ENCODE data around the gene CLDN20. TPM values are rescaled to one million over a fixed set of nuclear protein-coding genes. Genes with fewer than 3 reads are reported as not detected.
A peak's percentile ranks its signal among the peaks of the same experiment; 100 is the strongest.

The CLDN20 gene
- total RNA-seq, 1 donor from 2014 or later: not detected

GRCh38 chr6:155314773-155315515 is 51.1 kb downstream of the CLDN20 start:
- FAIRE-seq (no peak), DNase-seq (ENCODE audit: low read depth) (peak; percentile 83)
- Histone ChIP-seq H3K4me3 (ENCODE audit: low read depth, low read length) (peak overlapping the region; percentile 99), H3K27me3 (ENCODE audit: control insufficient read depth, insufficient read depth, low read length) (no peaks in the 10 kb centered on the region), H3K36me3 (ENCODE audit: control insufficient read depth, insufficient read depth, low read length) (no peaks in the 10 kb centered on the region)
- TF ChIP-seq, protein P1, sequence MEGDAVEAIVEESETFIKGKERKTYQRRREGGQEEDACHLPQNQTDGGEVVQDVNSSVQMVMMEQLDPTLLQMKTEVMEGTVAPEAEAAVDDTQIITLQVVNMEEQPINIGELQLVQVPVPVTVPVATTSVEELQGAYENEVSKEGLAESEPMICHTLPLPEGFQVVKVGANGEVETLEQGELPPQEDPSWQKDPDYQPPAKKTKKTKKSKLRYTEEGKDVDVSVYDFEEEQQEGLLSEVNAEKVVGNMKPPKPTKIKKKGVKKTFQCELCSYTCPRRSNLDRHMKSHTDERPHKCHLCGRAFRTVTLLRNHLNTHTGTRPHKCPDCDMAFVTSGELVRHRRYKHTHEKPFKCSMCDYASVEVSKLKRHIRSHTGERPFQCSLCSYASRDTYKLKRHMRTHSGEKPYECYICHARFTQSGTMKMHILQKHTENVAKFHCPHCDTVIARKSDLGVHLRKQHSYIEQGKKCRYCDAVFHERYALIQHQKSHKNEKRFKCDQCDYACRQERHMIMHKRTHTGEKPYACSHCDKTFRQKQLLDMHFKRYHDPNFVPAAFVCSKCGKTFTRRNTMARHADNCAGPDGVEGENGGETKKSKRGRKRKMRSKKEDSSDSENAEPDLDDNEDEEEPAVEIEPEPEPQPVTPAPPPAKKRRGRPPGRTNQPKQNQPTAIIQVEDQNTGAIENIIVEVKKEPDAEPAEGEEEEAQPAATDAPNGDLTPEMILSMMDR (IDR thresholded peaks at IDR 0.05; ENCODE audit: insufficient read depth, low read length, severe bottlenecking): no peak

DNA sequence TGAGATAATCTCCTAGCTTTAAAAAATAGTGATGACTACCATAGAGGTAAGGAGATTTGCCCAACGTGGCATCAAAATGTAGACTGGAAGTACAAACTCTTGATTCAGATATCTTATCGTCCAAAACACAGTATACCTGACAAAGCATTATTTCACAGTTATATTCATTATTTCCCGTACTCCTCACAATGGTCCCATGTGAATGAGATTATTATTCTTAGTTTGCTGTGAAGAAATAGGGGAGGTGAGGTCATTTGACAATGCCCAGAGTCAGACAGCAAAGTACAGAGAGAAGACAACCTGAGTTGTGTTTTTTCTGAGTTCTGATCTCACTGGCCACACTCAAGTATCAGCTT is 51.7 kb downstream of the CLDN20 start:
- TF ChIP-seq, protein P1 (IDR thresholded peaks at IDR 0.05; ENCODE audit: insufficient read depth, low read length, severe bottlenecking): no peak
- DNase-seq (ENCODE audit: low read depth) (no peak), FAIRE-seq (no peak)
- no peaks in the 10 kb centered on the region for H3K36me3 ChIP-seq (ENCODE audit: control insufficient read depth, insufficient read depth, low read length)
- H3K27me3 ChIP-seq (ENCODE audit: control insufficient read depth, insufficient read depth, low read length): no peaks in the 10 kb centered on the region
- H3K4me3 ChIP-seq (ENCODE audit: low read depth, low read length): no peak overlapping the region

- Histone ChIP-seq H3K27me3 (ENCODE audit: control insufficient read depth, insufficient read depth, low read length) (no peaks in the 10 kb centered on the region), H3K4me3 (ENCODE audit: low read depth, low read length) (no peak overlapping the region), H3K36me3 (ENCODE audit: control insufficient read depth, insufficient read depth, low read length) (no peaks in the 10 kb centered on the region)
- FAIRE-seq (no peak), DNase-seq (ENCODE audit: low read depth) (no peak)
- TF ChIP-seq, protein P1 (IDR thresholded peaks at IDR 0.05; ENCODE audit: insufficient read depth, low read length, severe bottlenecking): no peak
Measured at GRCh38 chr6:155316419-155316818, 52.6 kb downstream of the CLDN20 start.

- FAIRE-seq (no peak), DNase-seq (ENCODE audit: low read depth) (no peak)
- H3K27me3 ChIP-seq (ENCODE audit: control insufficient read depth, insufficient read depth, low read length): no peaks in the 10 kb centered on the region
- H3K4me3 ChIP-seq (ENCODE audit: low read depth, low read length): no peak overlapping the region
- TF ChIP-seq, protein P1 (IDR thresholded peaks at IDR 0.05; ENCODE audit: insufficient read depth, low read length, severe bottlenecking): no peak
- no peaks in the 10 kb centered on the region for H3K36me3 ChIP-seq (ENCODE audit: control insufficient read depth, insufficient read depth, low read length)
Measured at GRCh38 chr6:155317186-155317585, 53.4 kb downstream of the CLDN20 start.

- no peaks in the 10 kb centered on the region for H3K36me3 ChIP-seq (ENCODE audit: control insufficient read depth, insufficient read depth, low read length)
- H3K27me3 ChIP-seq (ENCODE audit: control insufficient read depth, insufficient read depth, low read length): no peaks in the 10 kb centered on the region
- H3K4me3 ChIP-seq (ENCODE audit: low read depth, low read length): no peak overlapping the region
- TF ChIP-seq, protein P1 (IDR thresholded peaks at IDR 0.05; ENCODE audit: insufficient read depth, low read length, severe bottlenecking): no peak
- DNase-seq (ENCODE audit: low read depth) (no peak), FAIRE-seq (no peak)
Measured at GRCh38 chr6:155319902-155320301, 56.1 kb downstream of the CLDN20 start.

GRCh38 chr6:155324172-155324571 is 60.4 kb downstream of the CLDN20 start:
- no peak for DNase-seq (ENCODE audit: low read depth)
- H3K4me3 ChIP-seq (ENCODE audit: low read depth, low read length): no peak overlapping the region

More at GRCh38 chr6:155324172-155324571, 60.4 kb downstream of the CLDN20 start:
- Histone ChIP-seq H3K36me3 (ENCODE audit: control insufficient read depth, insufficient read depth, low read length) (no peaks in the 10 kb centered on the region), H3K27me3 (ENCODE audit: control insufficient read depth, insufficient read depth, low read length) (no peaks in the 10 kb centered on the region)
- no peak for FAIRE-seq
- TF ChIP-seq, protein P1 (IDR thresholded peaks at IDR 0.05; ENCODE audit: insufficient read depth, low read length, severe bottlenecking): no peak
